Breast epithelium (tissue), 3 donors: Measurements from ENCODE around the gene LRP6.

ENCODE experiments used
- CTCF ChIP-seq, 3 donors: fragments of 450-650 bp; IDR thresholded peaks; one replicate each; pipeline ENCODE4 v1.5.1; 2016 to 2017; ENCODE audit warnings: antibody characterized with exemption in 3 of 3, mild to moderate bottlenecking in 3 of 3, moderate library complexity in 3 of 3
- POLR2A ChIP-seq: fragments of 450-650 bp; IDR thresholded peaks from one replicate; pipeline ENCODE4 v1.6.1; 2016; ENCODE audit warnings: antibody characterized with exemption, mild to moderate bottlenecking, moderate library complexity
- POLR2AphosphoS5 ChIP-seq, 3 donors: sonication (generic); formaldehyde crosslinking; IDR thresholded peaks; one replicate each; pipeline ENCODE4 v1.6.1; 2017; ENCODE audit warnings: antibody characterized with exemption in 3 of 3

- no peak for TF ChIP-seq CTCF (IDR thresholded peaks at IDR 0.05)
- TF ChIP-seq POLR2A: no peak
- no peak for TF ChIP-seq POLR2AphosphoS5 (IDR thresholded peaks at IDR 0.05)
Observed at GRCh38 chr12:12180575-12180974, 86.3 kb downstream of the LRP6 start.
